ENCODE data around the gene GRM8.

DNA sequence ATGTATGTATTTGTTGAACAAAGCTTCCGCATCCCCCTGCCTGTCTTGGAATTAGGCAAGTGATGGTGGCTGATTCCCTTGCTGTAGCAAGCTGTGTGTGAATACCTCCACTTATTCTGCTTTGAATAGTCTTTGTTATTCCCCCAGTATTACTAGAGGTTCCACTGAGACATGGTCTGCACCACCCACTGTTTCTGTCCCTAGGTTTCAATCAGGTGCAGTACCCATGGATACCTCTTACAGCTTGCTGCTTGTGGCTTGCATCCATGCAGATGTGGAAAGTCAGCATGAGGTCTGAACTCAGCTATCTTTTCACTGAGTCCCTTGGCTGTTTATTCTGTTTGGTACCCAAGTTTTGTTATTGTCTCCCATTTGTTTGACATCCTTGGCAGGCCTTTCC is 447.4 kb downstream of the GRM8 start:
- no peak for TF ChIP-seq SUZ12 (IDR thresholded peaks at IDR 0.05; ENCODE audit: extremely low read depth, insufficient read depth, insufficient read length)
- no peak for TF ChIP-seq ZNF274 (IDR thresholded peaks at IDR 0.05; ENCODE audit: low read depth, low read length)
